HEK293 (cell line): ENCODE measurements around the gene CHIT1.

ENCODE experiments used
- CTCF ChIA-PET: fragments of 350-600 bp; formaldehyde crosslinking; extraction: SDS; loops from one replicate; lab custom pipeline; 2021; ENCODE audit warnings: antibody characterized with exemption; lab: Yijun Ruan, JAX
- POLR2A ChIA-PET: fragments of 300-600 bp; formaldehyde crosslinking; extraction: SDS; loops from one replicate; lab custom pipeline; 2020; ENCODE audit warnings: antibody characterized with exemption, inconsistent platforms; lab: Yijun Ruan, JAX
- H3K27ac ChIP-seq: fragments of 200-500 bp; sonication (Bioruptor generic); 2 replicates; pipeline ENCODE4 v1.5.1; 2014; ENCODE audit warnings: low read depth, low read length, control low read depth, inconsistent platforms; ENCODE audit errors: extremely low read depth
- H3K36me3 ChIP-seq, 2 experiments: fragments of 200-500 bp in 1 of 2; sonication (Bioruptor generic) in 1 of 2; 1 replicate in 1 of 2; 2 replicates in 1 of 2; pipeline ENCODE4 v1.5.1; 2014 to 2017; ENCODE audit warnings: inconsistent platforms in 2 of 2, low read length in 2 of 2; ENCODE audit not compliant: control insufficient read depth in 2 of 2, insufficient read depth in 1 of 2
- H3K4me1 ChIP-seq: fragments of 200-500 bp; sonication (Bioruptor generic); 2 replicates; pipeline ENCODE4 v1.5.1; 2014; ENCODE audit warnings: mild to moderate bottlenecking, low read length, inconsistent platforms; ENCODE audit not compliant: control insufficient read depth, insufficient read depth
- H3K4me3 ChIP-seq: 2 replicates; pipeline ENCODE4 v1.5.1; 2011; ENCODE audit warnings: low read depth, mild to moderate bottlenecking, control low read depth, low read length, moderate library complexity
- H3K9me3 ChIP-seq: fragments of 200-500 bp; sonication (Bioruptor generic); 2 replicates; pipeline ENCODE4 v1.5.1; 2014; ENCODE audit warnings: low read depth, low read length, inconsistent platforms; ENCODE audit not compliant: control insufficient read depth, insufficient read depth
- FEZF1 ChIP-seq: fragments of 450-650 bp; formaldehyde crosslinking; IDR thresholded peaks from 2 replicates; pipeline ENCODE4 v1.5.1; 2016; ENCODE audit warnings: missing biosample characterization, missing genetic modification characterization
- HOXA7 ChIP-seq: sonication (generic); formaldehyde crosslinking; IDR thresholded peaks from 2 replicates; pipeline ENCODE4 v1.8.1; 2022; ENCODE audit warnings: missing genetic modification reagents, borderline replicate concordance
- HOXD13 ChIP-seq: sonication (generic); formaldehyde crosslinking; IDR thresholded peaks from 2 replicates; pipeline ENCODE4 v1.8.0; 2022; ENCODE audit warnings: missing genetic modification reagents, borderline replicate concordance
- MEIS1 ChIP-seq: sonication (generic); formaldehyde crosslinking; IDR thresholded peaks from 2 replicates; pipeline ENCODE4 v1.8.1; 2022; ENCODE audit warnings: missing genetic modification reagents, mild to moderate bottlenecking, borderline replicate concordance
- MYNN ChIP-seq: fragments of 450-650 bp; formaldehyde crosslinking; IDR thresholded peaks from 2 replicates; pipeline ENCODE4 v1.5.1; 2016; ENCODE audit warnings: missing biosample characterization, missing genetic modification characterization, borderline replicate concordance
- OSR2 ChIP-seq: fragments of 450-650 bp; formaldehyde crosslinking; IDR thresholded peaks from 2 replicates; pipeline ENCODE4 v1.5.1; 2016; ENCODE audit warnings: missing biosample characterization, missing genetic modification characterization
- OVOL3 ChIP-seq: fragments of 450-650 bp; formaldehyde crosslinking; IDR thresholded peaks from 2 replicates; pipeline ENCODE4 v1.5.1; 2016; ENCODE audit warnings: missing biosample characterization, missing genetic modification characterization
- REPIN1 ChIP-seq: fragments of 450-650 bp; formaldehyde crosslinking; IDR thresholded peaks from 2 replicates; pipeline ENCODE4 v1.5.1; 2017; ENCODE audit warnings: missing biosample characterization, missing genetic modification characterization, low read depth
- ZBTB8A ChIP-seq: fragments of 450-650 bp; formaldehyde crosslinking; IDR thresholded peaks from 2 replicates; pipeline ENCODE4 v1.5.1; 2016; ENCODE audit warnings: missing biosample characterization, missing genetic modification characterization
- ZNF174 ChIP-seq: fragments of 450-650 bp; formaldehyde crosslinking; IDR thresholded peaks from 2 replicates; pipeline ENCODE4 v1.5.0; 2017; ENCODE audit warnings: missing biosample characterization, mild to moderate bottlenecking, missing genetic modification characterization
- ZNF266 ChIP-seq: fragments of 450-650 bp; formaldehyde crosslinking; IDR thresholded peaks from 2 replicates; pipeline ENCODE4 v1.5.1; 2016; ENCODE audit warnings: missing biosample characterization, missing genetic modification characterization, low read depth
- ZNF341 ChIP-seq: fragments of 450-650 bp; formaldehyde crosslinking; IDR thresholded peaks from 2 replicates; pipeline ENCODE4; 2016; ENCODE audit warnings: low read depth, missing biosample characterization, missing genetic modification characterization
- ZNF366 ChIP-seq: fragments of 450-650 bp; formaldehyde crosslinking; conservative IDR thresholded peaks from 2 replicates; pipeline ENCODE4 v1.5.1; 2016; ENCODE audit warnings: missing biosample characterization, missing genetic modification characterization
- ZNF37A ChIP-seq: fragments of 450-650 bp; IDR thresholded peaks from 2 replicates; pipeline ENCODE4 v1.5.1; 2018; ENCODE audit warnings: missing biosample characterization, missing genetic modification characterization
- ZNF391 ChIP-seq: fragments of 450-650 bp; formaldehyde crosslinking; IDR thresholded peaks from 2 replicates; pipeline ENCODE4 v1.5.1; 2016; ENCODE audit warnings: low read depth, missing biosample characterization, missing genetic modification characterization, borderline replicate concordance
- ZNF510 ChIP-seq: fragments of 450-650 bp; formaldehyde crosslinking; IDR thresholded peaks from 2 replicates; pipeline ENCODE4 v1.5.1; 2018; ENCODE audit warnings: mild to moderate bottlenecking, missing genetic modification characterization, missing biosample characterization; ENCODE audit not compliant: insufficient replicate concordance
- ZNF544 ChIP-seq: fragments of 450-650 bp; formaldehyde crosslinking; IDR thresholded peaks from 2 replicates; pipeline ENCODE4 v1.5.0; 2017; ENCODE audit warnings: missing biosample characterization, missing genetic modification characterization
- ZNF585B ChIP-seq: fragments of 450-650 bp; formaldehyde crosslinking; IDR thresholded peaks from 2 replicates; pipeline ENCODE4 v1.5.1; 2016; ENCODE audit warnings: missing biosample characterization, missing genetic modification characterization
- ZNF768 ChIP-seq: fragments of 450-650 bp; formaldehyde crosslinking; IDR thresholded peaks from 2 replicates; pipeline ENCODE4 v1.5.1; 2018; ENCODE audit warnings: missing biosample characterization, mild to moderate bottlenecking, missing genetic modification characterization
- ZNF837 ChIP-seq: fragments of 450-650 bp; formaldehyde crosslinking; IDR thresholded peaks from 2 replicates; pipeline ENCODE4 v1.5.1; 2016; ENCODE audit warnings: missing biosample characterization, missing genetic modification characterization
- ZXDB ChIP-seq: fragments of 450-650 bp; formaldehyde crosslinking; IDR thresholded peaks from 2 replicates; pipeline ENCODE4 v1.5.1; 2016; ENCODE audit warnings: missing biosample characterization, missing genetic modification characterization
- TF ChIP-seq, protein P1 (sequence below): fragments of 450-650 bp; formaldehyde crosslinking; IDR thresholded peaks from 2 replicates; pipeline ENCODE4 v1.5.1; 2017; ENCODE audit warnings: missing biosample characterization, missing genetic modification characterization
- TF ChIP-seq, protein P2 (sequence below): fragments of 450-650 bp; IDR thresholded peaks from 2 replicates; pipeline ENCODE4 v1.5.1; 2018; ENCODE audit warnings: missing biosample characterization, missing genetic modification characterization
- TF ChIP-seq, protein P3 (sequence below): fragments of 450-650 bp; formaldehyde crosslinking; IDR thresholded peaks from 2 replicates; pipeline ENCODE4 v1.5.0; 2017; ENCODE audit warnings: missing biosample characterization, missing genetic modification characterization, borderline replicate concordance
- TF ChIP-seq, protein P4 (sequence below): fragments of 450-650 bp; formaldehyde crosslinking; IDR thresholded peaks from 2 replicates; pipeline ENCODE4 v1.5.1; 2017; ENCODE audit warnings: missing biosample characterization, missing genetic modification characterization
- TF ChIP-seq, protein P5 (sequence below): fragments of 450-650 bp; formaldehyde crosslinking; IDR thresholded peaks from 2 replicates; pipeline ENCODE4 v1.5.1; 2016; ENCODE audit warnings: missing biosample characterization, missing genetic modification characterization
- TF ChIP-seq, protein P6 (sequence below): fragments of 450-650 bp; formaldehyde crosslinking; IDR thresholded peaks from 2 replicates; pipeline ENCODE4 v1.5.1; 2016; ENCODE audit warnings: missing biosample characterization, missing genetic modification characterization

Gene CHIT1

DNA sequence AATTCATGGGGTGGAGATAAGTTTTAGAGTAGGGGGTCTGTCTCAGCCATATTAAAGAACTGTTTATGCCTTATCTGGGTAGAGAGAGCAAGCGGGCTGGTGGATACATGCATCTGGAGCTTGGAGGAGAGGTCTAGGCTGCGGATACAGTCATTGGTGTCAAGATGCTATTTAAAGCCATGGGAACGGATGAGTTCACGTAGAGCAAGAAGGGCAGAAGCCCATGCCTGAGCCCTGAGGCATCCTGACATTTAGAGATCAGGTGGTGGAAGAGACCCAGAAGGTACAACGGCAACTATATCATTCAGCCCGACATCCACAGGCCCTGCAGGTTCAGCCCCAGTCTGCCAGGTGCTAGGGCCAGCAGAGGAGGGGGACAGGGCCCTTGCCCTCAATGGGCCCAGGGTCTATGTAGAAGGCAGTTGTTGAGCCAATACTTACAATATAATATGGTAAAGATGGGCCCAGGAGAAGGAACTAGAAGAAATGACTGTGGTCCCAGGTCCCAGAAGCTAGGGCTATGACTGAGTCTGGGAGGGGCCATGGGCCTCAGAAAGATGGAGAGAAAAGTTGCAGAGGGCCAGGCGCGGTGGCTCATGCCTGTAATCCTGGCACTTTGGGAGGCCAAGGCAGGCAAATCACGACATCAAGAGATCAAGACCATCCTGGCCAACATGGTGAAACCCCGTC lies 27.8 kb downstream of the CHIT1 start:
- ChIA-PET POLR2A (no interaction called here), CTCF (interaction anchor here (0.6 to 2.3 kb wide), 4 partner anchors 14 to 84 kb away, joined by 3 to 6 read pairs (median 4); no protein-coding TSS in a partner anchor)
- H3K4me1 ChIP-seq, result no peaks in the 10 kb centered on the region
- no peaks in the 10 kb centered on the region for H3K36me3 ChIP-seq
- no peaks in the 10 kb centered on the region for H3K9me3 ChIP-seq
- TF ChIP-seq ZNF837 (tag by site-specific recombination), result no peak
- no peak for TF ChIP-seq ZNF391 (tag by site-specific recombination)
- TF ChIP-seq ZBTB8A (tag by site-specific recombination), result no peak
- no peak for TF ChIP-seq MYNN (tag by site-specific recombination)
- TF ChIP-seq OVOL3 (tag by site-specific recombination), result no peak
- no peak for TF ChIP-seq ZNF174 (tag by site-specific recombination)
- no peak for TF ChIP-seq ZNF585B (tag by site-specific recombination)
- no peak for TF ChIP-seq ZNF768 (tag by site-specific recombination)
- TF ChIP-seq, protein P1, sequence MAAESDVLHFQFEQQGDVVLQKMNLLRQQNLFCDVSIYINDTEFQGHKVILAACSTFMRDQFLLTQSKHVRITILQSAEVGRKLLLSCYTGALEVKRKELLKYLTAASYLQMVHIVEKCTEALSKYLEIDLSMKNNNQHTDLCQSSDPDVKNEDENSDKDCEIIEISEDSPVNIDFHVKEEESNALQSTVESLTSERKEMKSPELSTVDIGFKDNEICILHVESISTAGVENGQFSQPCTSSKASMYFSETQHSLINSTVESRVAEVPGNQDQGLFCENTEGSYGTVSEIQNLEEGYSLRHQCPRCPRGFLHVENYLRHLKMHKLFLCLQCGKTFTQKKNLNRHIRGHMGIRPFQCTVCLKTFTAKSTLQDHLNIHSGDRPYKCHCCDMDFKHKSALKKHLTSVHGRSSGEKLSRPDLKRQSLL (tag by site-specific recombination), result no peak
- TF ChIP-seq ZNF366, result no peak
- TF ChIP-seq ZNF341 (tag by site-specific recombination), result no peak
- TF ChIP-seq HOXD13, result no peak
- TF ChIP-seq, protein P2, sequence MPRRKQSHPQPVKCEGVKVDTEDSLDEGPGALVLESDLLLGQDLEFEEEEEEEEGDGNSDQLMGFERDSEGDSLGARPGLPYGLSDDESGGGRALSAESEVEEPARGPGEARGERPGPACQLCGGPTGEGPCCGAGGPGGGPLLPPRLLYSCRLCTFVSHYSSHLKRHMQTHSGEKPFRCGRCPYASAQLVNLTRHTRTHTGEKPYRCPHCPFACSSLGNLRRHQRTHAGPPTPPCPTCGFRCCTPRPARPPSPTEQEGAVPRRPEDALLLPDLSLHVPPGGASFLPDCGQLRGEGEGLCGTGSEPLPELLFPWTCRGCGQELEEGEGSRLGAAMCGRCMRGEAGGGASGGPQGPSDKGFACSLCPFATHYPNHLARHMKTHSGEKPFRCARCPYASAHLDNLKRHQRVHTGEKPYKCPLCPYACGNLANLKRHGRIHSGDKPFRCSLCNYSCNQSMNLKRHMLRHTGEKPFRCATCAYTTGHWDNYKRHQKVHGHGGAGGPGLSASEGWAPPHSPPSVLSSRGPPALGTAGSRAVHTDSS, result no peak
- TF ChIP-seq, protein P3, sequence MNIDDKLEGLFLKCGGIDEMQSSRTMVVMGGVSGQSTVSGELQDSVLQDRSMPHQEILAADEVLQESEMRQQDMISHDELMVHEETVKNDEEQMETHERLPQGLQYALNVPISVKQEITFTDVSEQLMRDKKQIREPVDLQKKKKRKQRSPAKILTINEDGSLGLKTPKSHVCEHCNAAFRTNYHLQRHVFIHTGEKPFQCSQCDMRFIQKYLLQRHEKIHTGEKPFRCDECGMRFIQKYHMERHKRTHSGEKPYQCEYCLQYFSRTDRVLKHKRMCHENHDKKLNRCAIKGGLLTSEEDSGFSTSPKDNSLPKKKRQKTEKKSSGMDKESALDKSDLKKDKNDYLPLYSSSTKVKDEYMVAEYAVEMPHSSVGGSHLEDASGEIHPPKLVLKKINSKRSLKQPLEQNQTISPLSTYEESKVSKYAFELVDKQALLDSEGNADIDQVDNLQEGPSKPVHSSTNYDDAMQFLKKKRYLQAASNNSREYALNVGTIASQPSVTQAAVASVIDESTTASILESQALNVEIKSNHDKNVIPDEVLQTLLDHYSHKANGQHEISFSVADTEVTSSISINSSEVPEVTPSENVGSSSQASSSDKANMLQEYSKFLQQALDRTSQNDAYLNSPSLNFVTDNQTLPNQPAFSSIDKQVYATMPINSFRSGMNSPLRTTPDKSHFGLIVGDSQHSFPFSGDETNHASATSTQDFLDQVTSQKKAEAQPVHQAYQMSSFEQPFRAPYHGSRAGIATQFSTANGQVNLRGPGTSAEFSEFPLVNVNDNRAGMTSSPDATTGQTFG (tag by site-specific recombination), result no peak
- TF ChIP-seq ZNF510 (tag by site-specific recombination), result no peak
- TF ChIP-seq, protein P4, sequence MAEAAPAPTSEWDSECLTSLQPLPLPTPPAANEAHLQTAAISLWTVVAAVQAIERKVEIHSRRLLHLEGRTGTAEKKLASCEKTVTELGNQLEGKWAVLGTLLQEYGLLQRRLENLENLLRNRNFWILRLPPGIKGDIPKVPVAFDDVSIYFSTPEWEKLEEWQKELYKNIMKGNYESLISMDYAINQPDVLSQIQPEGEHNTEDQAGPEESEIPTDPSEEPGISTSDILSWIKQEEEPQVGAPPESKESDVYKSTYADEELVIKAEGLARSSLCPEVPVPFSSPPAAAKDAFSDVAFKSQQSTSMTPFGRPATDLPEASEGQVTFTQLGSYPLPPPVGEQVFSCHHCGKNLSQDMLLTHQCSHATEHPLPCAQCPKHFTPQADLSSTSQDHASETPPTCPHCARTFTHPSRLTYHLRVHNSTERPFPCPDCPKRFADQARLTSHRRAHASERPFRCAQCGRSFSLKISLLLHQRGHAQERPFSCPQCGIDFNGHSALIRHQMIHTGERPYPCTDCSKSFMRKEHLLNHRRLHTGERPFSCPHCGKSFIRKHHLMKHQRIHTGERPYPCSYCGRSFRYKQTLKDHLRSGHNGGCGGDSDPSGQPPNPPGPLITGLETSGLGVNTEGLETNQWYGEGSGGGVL (tag by site-specific recombination), result no peak
- no peak overlapping the region for H3K4me3 ChIP-seq
- no peak overlapping the region for H3K27ac ChIP-seq

DNA sequence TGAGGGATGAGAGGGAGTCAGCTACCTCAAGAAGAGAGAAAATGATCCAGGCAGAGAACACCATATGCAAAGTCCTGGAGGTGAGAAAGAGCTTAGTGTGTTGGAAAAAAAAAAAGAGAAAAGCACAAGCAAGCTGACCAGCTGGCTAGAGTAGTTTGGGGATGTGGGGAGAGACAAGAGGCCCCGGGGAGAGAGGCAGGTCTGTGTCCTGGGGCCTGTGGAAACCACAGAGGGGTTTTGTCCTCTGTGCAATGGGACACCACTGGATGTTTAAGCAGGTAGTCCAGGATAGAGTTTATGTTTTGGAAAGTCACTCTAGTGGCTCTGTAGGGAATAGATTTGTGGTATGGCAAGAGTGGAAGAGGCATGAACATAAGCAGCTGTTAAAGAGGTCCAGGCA lies 28.6 kb downstream of the CHIT1 start:
- CTCF ChIA-PET, result interaction anchor here (0.7 to 2.2 kb wide), 4 partner anchors 14 to 115 kb away, joined by 3 to 11 read pairs (median 4); no protein-coding TSS in a partner anchor
- Histone ChIP-seq H3K9me3 (no peaks in the 10 kb centered on the region), H3K4me3 (no peak overlapping the region), H3K4me1 (no peaks in the 10 kb centered on the region), H3K27ac (no peak overlapping the region), H3K36me3 (no peaks in the 10 kb centered on the region)
- POLR2A ChIA-PET, result no interaction called here
- TF ChIP-seq REPIN1 (tag by site-specific recombination) (no peak), ZNF266 (tag by site-specific recombination) (no peak), MEIS1 (no peak), OSR2 (tag by site-specific recombination) (no peak), ZNF37A (tag by site-specific recombination) (no peak), ZXDB (tag by site-specific recombination) (no peak), ZNF544 (tag by site-specific recombination) (no peak), FEZF1 (tag by site-specific recombination) (no peak), HOXA7 (CRISPR knock-in tag) (no peak)
- TF ChIP-seq, protein P5, sequence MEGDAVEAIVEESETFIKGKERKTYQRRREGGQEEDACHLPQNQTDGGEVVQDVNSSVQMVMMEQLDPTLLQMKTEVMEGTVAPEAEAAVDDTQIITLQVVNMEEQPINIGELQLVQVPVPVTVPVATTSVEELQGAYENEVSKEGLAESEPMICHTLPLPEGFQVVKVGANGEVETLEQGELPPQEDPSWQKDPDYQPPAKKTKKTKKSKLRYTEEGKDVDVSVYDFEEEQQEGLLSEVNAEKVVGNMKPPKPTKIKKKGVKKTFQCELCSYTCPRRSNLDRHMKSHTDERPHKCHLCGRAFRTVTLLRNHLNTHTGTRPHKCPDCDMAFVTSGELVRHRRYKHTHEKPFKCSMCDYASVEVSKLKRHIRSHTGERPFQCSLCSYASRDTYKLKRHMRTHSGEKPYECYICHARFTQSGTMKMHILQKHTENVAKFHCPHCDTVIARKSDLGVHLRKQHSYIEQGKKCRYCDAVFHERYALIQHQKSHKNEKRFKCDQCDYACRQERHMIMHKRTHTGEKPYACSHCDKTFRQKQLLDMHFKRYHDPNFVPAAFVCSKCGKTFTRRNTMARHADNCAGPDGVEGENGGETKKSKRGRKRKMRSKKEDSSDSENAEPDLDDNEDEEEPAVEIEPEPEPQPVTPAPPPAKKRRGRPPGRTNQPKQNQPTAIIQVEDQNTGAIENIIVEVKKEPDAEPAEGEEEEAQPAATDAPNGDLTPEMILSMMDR (tag by site-specific recombination), result no peak
- TF ChIP-seq, protein P6, sequence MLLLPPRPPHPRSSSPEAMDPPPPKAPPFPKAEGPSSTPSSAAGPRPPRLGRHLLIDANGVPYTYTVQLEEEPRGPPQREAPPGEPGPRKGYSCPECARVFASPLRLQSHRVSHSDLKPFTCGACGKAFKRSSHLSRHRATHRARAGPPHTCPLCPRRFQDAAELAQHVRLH, result no peak
